GM12864 (cell line): ENCODE results near the gene FBXL7.

Source experiments
- DNase-seq: peaks from one replicate; pipeline ENCODE4 v3.0.0-alpha.2; 2011; ENCODE audit warnings: low read depth
- H3K4me3 ChIP-seq: 2 replicates; pipeline ENCODE4 v1.5.1; 2011; ENCODE audit warnings: mild to moderate bottlenecking, low read depth, low read length, control low read depth
- TF ChIP-seq, protein P1 (sequence below): IDR thresholded peaks from 2 replicates; pipeline ENCODE4 v1.5.1; 2011; ENCODE audit warnings: low read depth, mild to moderate bottlenecking, moderate library complexity, low read length, control low read depth, inconsistent platforms; ENCODE audit errors: missing control alignments

The FBXL7 gene

GRCh38 chr5:15560421-15560820, 60.4 kb downstream of the FBXL7 start:
- no peak overlapping the region for H3K4me3 ChIP-seq
- DNase-seq, result no peak
- TF ChIP-seq, protein P1, sequence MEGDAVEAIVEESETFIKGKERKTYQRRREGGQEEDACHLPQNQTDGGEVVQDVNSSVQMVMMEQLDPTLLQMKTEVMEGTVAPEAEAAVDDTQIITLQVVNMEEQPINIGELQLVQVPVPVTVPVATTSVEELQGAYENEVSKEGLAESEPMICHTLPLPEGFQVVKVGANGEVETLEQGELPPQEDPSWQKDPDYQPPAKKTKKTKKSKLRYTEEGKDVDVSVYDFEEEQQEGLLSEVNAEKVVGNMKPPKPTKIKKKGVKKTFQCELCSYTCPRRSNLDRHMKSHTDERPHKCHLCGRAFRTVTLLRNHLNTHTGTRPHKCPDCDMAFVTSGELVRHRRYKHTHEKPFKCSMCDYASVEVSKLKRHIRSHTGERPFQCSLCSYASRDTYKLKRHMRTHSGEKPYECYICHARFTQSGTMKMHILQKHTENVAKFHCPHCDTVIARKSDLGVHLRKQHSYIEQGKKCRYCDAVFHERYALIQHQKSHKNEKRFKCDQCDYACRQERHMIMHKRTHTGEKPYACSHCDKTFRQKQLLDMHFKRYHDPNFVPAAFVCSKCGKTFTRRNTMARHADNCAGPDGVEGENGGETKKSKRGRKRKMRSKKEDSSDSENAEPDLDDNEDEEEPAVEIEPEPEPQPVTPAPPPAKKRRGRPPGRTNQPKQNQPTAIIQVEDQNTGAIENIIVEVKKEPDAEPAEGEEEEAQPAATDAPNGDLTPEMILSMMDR, result no peak

DNA sequence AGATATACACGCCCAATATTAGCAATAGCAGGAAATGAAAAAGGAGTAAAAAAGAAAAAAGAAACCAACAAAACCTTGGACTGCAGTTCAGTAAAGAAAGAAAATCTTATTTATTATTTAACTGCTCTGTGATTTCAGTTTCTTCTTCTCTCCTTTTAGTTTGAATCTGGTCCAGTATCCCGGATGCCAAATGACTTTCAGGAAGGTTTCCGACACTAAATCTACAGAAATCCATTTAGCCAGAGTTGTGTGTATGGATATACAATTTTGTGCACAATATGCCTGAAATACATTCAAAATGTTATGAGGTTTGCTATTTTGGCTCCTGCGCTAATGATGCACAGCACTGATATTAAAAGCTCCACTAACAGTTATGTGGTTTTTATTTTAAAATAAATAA, 64.5 kb downstream of the FBXL7 start:
- DNase-seq, result no peak
- no peak overlapping the region for H3K4me3 ChIP-seq
- TF ChIP-seq, protein P1, result no peak

DNA sequence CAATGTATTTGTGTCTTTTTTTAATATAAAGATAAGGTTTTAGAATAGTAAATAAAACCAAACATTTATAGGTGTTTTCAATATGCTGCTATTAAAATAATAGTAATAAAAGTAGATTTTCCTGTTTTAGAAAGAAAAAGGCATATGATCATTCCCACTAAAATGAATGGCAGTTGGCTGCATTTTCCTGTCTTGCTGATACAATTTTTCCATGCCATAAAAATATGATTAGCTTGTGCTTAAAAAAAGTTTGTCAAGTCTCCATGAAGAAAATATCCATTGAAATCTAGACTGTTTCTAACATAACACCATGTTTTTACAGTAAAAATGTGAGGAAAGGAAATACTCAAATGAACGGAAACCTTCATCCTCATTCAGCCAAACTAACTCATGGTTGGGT, 65.0 kb downstream of the FBXL7 start:
- no peak overlapping the region for H3K4me3 ChIP-seq
- TF ChIP-seq, protein P1, result no peak
- no peak for DNase-seq

GRCh38 chr5:15566306-15566705, 66.3 kb downstream of the FBXL7 start:
- TF ChIP-seq, protein P1, result no peak
- H3K4me3 ChIP-seq, result no peak overlapping the region
- DNase-seq, result no peak

- no peak for DNase-seq
These were observed 66.8 kb downstream of the FBXL7 start for GRCh38 chr5:15566789-15567188.

DNA sequence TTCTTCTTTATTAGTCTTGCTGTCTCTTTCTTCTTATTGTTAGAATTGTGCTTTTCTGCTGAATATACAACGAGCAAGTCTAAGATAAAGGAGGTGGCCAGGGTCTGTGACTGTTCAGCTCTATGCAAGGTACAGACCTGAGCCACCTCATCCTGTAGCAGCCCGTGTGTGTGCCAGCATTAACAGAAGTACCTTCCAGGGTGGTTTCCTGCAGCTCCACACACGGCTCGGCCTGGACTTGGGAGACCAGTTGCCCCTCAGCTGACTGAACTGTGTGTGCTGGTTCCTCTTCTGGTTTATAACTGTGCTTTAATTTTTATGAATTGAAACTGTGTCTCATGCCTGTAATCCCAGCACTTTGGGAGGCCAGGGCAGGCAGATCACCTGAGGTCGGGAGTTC, 70.5 kb downstream of the FBXL7 start:
- DNase-seq, result no peak
- no peak overlapping the region for H3K4me3 ChIP-seq
- TF ChIP-seq, protein P1, result no peak

More at GRCh38 chr5:15566789-15567188, 66.8 kb downstream of the FBXL7 start:
- TF ChIP-seq, protein P1, result no peak
- no peak overlapping the region for H3K4me3 ChIP-seq

DNA sequence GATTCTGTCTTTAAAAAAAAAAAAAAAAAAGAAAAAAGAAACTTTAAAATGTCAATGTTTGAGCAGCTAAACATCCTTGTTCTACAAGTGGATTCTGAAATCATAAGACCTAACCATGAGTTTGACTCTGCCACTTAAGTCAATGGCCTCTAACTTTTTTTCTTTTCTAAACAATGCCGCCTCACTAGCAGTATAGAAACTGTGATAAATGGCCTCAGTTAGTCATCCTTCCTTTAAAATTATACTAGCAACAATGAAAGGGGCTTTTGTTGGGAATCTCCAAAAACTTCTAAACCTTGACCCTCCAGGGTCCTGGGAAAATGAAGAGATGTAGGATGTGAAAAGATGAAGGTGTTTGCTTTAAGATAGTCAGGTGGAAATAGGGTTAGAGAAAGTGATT, 71.1 kb downstream of the FBXL7 start:
- TF ChIP-seq, protein P1, result no peak
- DNase-seq, result no peak
- no peak overlapping the region for H3K4me3 ChIP-seq
